GM21723 (cell line): ENCODE measurements around the gene TRPC3.
A peak's percentile ranks its signal among the peaks of the same experiment; 100 is the strongest.

Source experiments
- ATAC-seq: cut with Tn5 transposase; IDR thresholded peaks from one replicate; pipeline ENCODE4 v1.9.1; 2021; ENCODE audit warnings: mild to moderate bottlenecking, moderate library complexity; ENCODE audit not compliant: unreplicated experiment

TRPC3 gene

DNA sequence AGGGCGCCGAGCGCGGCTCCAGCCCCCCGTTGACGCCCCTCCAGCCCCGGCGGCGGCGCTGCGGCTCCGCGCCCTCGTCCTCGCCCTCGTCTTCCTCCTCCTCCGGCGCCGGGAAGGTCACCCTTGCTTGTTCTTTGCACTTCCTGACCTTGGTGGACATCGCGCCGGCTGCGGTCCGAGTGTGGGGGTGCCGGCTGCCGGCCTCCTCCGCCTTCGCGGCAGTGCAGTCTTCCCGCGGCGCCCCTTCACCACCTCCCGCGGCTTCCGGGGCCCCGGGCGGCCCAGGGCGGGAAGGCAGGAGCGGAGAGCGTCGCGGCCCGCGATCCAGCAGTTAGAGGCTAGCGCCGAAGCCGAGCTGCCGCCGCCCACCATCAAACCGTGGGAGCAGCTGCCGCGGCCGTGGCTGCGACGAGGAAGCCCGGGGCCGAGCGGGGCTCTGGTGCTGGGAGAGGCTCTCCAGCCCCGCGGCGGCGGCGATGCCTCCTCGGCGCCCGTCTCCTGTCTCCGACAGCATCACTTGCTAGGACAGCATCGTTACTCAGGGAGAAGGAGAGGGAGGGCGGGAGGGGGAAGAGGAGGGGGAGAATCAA lies at the start of gene TRPC3:
TRPC3 (minus strand) TSS at position 540 of the 590 bp plus-strand sequence; CDS start at position 160, 380 bp downstream.
- ATAC-seq: peak; percentile 38

- ATAC-seq: no peak
Observed at GRCh38 chr4:122000849-122001248, 49.0 kb upstream of the TRPC3 start.

- ATAC-seq: no peak
Observed at GRCh38 chr4:121998024-121998423, 46.2 kb upstream of the TRPC3 start.

DNA sequence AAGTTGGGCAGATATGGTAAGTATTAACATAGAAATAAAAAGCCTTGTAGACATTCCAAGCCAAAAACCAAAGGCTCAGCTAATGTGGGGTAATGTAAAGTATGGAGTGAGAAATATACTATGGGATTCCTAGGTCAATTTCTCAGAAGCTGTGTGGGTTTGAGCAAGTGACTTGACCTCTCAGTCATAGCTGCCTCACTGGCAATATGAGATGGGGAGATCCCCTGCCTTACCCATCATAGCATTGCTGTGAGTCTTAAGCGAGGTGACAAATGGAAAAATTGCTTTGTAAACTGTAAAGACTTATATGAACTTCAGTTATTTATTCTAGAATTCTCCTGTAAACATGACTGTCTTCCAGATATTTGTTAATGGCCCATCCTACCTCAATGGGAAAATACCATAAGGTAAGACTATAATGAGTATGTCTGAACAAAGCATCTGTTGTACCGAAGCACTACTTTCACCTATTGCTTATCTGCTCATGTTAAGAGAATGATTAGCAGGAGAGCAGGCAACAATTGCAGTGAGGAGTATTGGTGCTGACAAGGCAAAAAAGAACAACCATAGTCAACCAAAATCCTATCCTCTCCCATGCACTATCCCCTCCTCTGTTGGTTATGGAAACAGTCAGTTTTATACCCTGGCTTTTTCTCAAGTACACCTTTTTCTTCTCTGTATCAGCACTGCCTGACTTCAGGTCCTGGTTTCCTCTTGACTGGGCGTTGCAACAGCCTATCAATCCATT lies 44.1 kb upstream of the TRPC3 start:
- no peak for ATAC-seq

DNA sequence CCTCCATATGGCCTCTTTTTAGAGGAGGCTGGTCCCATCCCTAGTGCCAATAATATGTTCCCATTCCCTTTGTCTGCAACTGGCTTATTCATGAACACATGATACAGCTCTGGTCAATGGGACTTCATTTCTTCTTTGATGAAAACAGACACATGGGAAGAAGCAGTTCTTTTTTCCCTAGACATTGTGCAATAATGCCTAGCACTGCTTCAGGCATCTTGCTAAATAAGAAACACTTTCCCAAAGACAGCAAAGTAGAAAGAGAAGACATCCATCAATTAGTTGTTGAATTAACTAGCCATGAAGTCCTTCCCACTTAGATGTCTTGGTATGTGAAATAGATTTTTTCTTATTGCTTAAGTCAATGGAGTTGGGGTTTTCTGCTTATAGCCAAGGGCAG lies 40.1 kb upstream of the TRPC3 start:
- ATAC-seq: no peak

DNA sequence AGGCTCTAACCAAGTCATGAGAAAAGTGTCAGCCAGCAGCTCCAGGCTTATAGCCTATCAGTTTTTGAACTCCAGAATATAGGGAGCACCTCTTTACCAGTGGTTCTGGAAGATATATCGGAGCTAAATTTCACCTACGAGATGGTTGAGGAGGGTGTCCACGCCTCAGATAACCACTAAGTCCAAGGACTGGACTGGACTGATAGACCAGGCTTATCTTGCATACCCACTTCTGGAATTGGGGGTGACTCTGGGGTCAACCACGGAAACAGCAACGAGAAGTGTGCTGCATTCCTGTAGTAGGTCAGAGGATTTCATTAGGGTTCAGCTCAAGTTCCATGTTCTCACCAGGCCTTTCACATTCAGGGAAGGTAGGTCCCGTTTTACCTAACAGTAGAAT lies 38.6 kb upstream of the TRPC3 start:
- ATAC-seq: no peak

- ATAC-seq: no peak
Observed at GRCh38 chr4:121989715-121990114, 37.9 kb upstream of the TRPC3 start.

GRCh38 chr4:121988950-121989349 lies 37.1 kb upstream of the TRPC3 start:
- ATAC-seq: no peak

- no peak for ATAC-seq
Observed at GRCh38 chr4:121980643-121981042, 28.8 kb upstream of the TRPC3 start.

DNA sequence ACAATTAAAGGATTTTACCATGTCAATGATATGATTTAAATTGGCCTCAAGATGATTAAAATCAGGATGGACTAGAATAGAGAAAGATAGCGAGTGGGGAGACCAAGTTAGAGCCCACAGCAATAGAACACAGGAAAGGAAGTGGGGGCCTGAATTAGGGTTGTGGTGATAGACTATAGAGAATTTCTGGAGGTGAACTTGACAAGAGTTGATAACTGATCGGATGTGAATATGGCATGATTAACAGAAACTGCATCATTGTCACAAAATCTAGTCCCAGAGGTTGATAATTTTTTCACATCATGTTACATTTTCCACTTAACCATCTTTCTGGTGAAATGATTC lies 26.3 kb upstream of the TRPC3 start:
- ATAC-seq: peak; percentile 49

- peak; percentile 97 for ATAC-seq
Observed at GRCh38 chr4:121977251-121978171, 25.7 kb upstream of the TRPC3 start.

- no peak for ATAC-seq
Observed at GRCh38 chr4:121975784-121976183, 23.9 kb upstream of the TRPC3 start.

DNA sequence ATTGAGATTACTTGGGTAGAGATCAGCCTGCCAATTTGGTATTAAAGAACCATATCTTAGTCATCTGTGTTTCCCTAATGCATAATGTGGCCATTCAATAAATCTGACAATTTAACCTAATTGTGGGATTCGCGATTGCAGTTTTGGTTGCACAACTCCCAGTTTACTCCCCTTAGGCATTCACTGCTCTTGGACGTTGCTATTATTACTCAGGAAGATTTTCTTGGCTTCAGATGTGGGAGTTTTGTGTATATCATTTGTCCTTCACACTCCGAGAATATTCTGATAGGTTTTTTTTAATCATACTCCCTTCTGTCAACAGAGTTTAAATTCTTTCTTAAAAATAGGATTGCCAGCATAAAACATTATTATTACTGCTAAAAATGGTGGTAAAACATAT lies 22.0 kb upstream of the TRPC3 start:
- ATAC-seq: no peak

- no peak for ATAC-seq
Observed at GRCh38 chr4:121968859-121969258, 17.0 kb upstream of the TRPC3 start.

- ATAC-seq: no peak
Observed at GRCh38 chr4:121964958-121965357, 13.1 kb upstream of the TRPC3 start.

DNA sequence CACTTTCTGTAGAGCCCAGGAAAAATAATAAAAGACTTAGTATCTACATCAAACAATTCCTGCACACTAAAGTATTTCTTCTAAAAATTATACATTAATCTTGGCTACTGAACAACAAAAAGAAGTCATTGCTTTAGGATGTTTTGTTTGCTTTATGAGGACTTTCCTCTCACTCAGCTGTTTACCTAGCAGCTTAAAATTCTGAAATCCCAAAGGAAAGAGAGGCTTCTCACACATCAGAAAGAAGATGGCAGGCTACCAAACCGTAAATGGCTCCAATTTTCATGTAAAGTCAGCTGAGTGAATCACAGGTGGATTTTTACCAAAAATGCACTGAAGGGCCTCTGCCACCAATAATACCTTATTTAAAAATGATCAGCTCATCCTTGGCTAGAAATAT lies 9.0 kb upstream of the TRPC3 start:
- no peak for ATAC-seq

DNA sequence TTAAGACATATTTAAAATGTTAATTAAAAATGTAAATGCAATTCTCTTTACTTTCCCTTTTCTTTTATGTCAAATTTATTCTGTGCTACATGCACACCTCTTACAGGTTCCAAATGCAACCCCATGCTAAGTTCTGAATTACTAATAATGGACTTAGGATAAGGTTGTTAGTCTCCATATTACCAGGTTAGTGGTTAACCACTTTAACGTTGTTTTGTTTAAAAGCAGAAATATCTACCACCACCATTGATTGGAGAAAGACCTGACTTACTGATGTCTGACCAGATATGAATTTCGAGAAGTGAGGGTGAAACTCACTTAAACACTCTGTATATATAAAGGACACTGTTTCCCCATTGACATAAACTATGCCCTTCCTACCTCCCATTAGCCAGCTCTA lies 6.9 kb upstream of the TRPC3 start:
- no peak for ATAC-seq

DNA sequence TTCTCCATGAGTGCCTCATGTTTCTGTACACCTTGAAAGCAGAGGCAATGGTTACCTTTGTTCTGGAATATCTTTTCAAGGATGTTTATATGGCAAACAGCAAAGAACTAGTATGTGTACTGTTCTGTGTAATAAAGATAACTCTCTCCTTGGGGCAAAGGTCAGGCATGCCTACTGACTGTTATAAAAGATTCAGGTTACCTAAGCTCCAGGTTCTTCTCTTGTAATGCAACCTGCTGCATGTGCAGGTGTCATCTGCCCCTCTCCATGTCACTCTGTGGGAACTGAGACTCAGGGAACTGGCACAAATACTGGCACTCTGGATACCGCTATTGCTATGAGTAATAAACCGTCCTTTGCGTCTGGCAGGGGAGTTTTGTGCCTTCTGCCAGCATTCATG lies 5.4 kb upstream of the TRPC3 start:
- no peak for ATAC-seq

GRCh38 chr4:121953860-121954259 lies 2.0 kb upstream of the TRPC3 start:
- no peak for ATAC-seq

- ATAC-seq: no peak
Observed at GRCh38 chr4:121952290-121952689, 430 bp upstream of the TRPC3 start.

DNA sequence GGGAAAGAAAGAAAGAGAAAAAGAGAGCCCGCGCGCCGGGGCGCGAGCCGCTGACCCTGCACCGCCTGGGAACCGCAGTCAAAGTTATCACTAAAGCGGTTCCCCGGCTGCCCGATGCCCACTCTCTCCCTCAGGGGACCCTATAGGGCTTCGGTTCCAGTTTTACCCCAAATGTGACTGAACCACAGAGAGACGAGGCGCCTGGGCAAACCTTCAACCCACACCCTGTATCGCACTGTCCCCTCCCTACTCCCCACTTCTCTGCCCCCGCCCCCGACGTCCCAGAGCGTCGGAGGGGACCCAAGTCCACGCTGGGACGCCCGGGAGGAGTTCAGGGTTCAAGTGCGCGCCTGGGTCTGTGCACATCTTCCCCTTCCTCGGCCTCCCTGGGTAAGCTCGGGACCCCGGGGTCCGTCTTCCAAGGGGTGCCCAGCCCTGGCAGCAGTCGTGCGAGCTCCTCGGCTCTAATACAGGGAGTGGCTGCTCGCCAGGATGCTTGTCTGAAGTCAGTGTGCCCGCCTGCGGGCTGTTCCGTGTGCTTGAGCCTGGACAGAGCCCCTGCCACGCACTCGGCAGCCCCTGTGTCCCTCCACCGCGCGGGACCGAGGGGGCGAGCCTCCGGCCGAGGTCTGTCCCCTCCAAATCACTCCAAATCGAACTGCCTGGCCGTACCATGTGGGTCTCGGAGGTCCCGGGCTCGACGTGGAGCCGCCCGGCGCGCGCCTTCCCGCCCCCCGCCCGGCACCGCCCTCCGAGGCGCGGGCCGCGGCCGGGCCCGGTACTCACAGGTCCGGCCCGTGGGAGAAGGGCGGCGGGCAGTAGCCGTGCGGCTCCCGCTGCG lies 960 bp downstream of the TRPC3 start:
- peak; percentile 39 for ATAC-seq
